GM21447 (cell line): Measurements from ENCODE around the gene ANKS3.
"Not testable (repeated sequence)": the region's sequence is repeated elsewhere in the genome, so short reads cannot be mapped to it uniquely, and the experiment has no call there.

Experiments
- ATAC-seq: cut with Tn5 transposase; IDR thresholded peaks from one replicate; pipeline ENCODE4 v1.9.1; 2021; ENCODE audit not compliant: unreplicated experiment

ANKS3 gene

DNA sequence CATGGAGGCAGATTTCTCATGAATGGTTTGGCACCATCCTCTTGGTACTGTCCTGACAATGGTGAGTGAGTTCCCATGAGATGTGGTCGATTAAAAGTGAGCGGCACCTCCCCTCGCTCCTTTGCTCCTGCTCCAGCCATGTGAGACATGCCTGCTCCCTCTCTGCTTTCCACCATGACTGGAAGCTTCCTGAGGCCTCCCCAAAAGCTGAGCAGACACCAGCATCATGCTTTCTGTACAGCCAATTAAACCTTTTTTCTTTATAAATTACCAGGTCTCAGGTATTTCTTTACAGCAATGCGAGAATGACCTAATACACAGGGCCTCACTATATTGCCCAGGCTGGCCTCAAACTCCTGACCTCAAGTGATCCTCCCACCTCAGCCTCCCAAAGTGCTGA, 20.8 kb upstream of the ANKS3 start:
- ATAC-seq = no peak

DNA sequence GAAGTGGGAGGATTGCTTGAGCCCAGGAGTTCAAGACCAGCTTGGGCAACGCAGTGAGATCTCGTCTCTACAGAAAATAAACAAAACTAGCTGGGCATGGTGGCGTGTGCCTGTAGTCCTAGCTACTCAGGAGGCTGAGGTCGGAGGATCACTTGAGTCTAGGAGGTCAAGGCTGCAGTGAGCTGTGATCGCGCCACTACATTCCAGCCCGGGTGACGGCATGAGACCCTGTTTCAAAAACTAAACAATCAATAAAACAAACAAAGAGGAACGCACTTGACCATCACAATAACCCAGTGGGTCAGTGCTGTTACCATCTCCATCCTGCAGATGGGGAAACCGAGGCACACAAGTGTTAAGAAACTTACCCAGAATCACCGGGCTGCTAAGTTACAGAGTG, 19.2 kb upstream of the ANKS3 start:
- ATAC-seq = no peak

DNA sequence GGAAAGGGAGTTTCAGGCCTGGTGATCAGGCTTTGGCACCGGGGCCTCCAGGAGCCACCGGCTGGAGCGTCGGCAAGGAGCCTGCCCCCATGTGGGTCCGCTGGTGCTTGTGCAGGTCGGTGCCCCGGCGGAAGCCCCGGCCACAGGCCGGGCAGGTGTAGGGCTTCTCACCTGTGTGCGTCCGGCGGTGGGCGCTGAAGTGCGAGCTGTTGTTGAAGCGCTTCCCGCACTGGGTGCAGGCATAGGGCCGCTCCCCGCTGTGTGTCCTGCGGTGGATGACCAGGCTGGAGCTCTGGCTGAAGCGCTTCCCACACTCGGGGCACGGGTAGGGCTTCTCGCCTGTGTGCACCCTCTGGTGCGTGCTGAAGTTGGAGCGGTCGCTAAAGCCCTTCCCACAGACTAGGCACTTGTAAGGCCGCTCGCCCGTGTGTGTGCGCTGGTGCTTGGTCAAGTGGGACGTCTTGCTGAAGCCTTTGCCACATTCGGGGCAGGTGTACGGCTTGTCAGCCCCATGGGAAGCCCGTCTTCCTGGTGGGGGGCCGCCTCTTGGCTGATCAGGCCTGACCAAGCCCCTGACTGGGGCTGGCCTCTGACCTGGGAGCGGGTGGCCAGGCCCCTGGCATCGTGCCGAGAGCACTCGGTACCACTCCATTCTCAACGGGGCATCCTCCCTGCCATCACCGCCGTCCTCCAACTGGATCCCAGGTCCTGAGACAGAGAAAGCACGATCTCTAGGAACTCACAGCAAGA, 18.5 kb upstream of the ANKS3 start:
- ATAC-seq = no peak

DNA sequence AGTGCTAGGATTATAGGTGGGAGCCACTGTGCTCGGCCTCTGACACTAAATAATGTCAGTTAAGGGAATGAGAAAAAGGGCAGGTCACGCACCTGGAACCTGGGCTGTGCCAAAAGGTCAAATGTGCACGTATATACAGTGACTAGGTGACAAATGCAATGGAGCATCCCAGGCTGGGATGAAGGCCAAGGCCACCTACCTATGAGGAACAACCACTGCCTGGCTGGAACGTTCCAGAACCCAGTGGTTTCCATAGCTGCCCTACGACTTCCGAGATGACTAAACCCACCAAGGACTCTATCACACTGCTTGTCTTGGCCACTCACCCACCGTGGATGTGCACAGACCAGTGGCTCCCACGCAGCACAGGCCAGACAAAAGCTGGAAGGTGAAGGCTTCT, 16.8 kb upstream of the ANKS3 start:
- ATAC-seq = no peak

DNA sequence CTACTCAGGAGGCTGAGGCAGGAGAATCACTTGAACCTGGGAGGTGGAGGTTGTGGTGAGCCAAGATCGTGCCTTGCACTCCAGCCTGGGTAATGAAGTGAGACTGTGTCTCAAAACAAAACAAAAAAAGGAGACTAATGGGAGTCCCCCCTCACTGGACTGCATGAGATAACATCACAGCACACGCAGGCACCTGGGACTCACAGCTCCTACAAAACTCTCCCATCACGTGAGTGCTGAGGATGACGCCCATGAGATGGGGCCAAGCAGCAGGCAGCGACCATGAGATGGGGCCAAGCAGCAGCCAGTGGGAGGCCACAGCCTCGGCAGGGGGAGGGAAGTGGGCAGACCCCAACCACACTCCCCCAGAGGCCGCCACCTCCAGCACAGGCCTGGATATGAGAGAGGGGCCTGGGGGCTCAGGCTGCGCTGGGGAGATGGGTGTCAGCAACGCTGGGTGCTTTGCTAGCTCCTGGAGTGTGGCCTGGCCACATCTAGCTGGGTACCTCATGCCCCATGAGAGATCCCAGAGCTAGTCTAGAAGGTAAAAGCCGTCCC, 15.7 kb upstream of the ANKS3 start:
- ATAC-seq = no peak

DNA sequence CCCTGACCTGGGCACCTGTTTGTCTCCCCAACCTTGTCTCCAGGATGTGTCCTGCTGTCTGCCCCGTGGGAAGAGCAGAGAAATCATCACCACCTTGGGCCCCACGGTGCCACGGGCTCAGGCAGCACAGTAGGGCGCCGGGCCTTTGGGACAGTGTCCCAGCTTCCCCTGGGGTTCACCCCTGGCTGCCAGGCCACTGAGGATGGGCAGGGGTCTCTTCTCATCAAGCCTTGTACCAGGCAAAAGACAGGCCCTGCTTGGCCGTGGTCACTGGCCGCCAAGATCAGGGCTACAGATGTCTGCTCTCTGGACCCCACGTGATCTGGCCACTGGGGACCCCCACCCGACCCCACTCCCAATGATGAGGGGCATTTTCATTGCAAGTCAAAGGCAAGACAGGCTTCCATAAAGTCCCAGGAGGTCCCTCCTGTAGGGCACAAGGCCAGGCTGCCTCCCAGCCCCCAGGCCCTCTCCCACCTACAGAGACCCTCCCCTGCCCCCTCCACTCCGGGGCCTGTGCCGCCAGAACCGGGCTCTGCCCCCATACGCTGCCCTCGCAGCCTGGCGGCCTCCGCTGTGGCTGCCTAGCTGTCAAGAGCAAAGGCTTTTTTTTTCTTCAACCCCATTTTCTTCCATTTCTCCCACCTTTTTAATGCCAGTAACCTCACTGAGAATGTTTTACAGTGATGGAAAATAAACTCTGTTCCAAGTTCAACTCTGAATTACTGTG, 14.8 kb upstream of the ANKS3 start:
- ATAC-seq = no peak

DNA sequence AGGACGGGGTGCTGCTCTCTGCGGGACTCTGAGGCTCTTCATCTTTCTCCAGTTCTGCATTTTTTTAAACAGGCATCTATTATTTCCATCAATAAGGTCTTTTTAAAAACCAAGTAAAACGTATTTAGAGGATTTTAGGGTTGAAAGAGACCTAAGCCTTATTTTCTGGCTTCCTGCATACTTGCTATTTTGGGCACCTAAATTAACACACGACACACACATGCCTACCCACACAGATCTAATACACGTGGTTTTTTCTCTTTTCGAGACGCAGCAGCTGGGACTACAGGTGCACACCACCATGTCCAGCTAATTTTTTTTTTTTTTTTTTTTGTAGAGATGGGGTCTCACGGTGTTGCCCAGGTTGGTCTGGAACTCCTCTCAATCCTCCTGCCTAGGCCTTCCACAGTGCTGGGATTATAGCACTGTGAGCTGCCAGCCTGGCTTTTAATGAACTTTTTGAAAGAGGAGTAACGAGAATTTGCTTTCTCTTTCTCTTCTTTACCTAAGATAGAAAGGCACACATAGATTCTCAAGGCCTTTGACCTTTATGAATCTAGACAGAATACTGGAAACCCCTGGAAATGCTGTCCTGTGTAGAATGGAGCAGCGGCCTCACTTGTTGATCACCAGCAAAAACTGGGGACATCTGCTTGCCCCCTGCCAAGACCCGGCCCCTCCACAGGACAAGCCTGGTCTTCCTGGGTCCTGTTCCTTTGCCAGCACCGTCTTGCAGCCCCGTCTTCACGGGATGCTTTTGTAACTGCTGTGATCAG, 14.0 kb upstream of the ANKS3 start:
- no peak for ATAC-seq

DNA sequence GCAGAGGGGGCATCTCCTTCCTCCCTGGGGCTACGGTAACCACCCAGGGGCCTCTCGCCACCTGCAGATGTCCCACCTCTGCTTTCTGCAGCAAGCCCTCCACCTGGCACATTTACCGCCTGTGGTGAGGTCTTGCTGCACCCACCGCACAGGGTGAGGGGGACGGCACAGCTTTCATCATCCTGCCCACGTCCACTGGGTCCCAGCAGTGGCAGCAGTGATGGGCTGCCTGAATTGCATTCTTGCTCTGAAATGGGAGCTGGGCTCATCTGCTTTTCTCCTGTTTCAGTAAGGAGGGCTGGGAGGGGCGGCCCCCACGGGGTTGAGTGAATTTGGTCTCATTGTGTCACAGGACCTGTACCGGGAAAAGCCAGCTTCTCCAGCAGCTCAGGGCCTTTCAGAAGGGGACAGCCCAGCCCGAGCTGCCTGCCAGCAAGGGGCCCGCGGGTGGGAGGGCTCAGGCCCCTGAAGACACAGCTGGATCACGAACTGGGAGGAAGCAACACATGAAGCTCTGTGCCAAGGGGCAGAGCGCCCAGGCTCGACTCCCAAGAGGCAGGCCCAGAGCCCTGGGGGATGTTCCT, 13.0 kb upstream of the ANKS3 start:
- ATAC-seq = no peak

DNA sequence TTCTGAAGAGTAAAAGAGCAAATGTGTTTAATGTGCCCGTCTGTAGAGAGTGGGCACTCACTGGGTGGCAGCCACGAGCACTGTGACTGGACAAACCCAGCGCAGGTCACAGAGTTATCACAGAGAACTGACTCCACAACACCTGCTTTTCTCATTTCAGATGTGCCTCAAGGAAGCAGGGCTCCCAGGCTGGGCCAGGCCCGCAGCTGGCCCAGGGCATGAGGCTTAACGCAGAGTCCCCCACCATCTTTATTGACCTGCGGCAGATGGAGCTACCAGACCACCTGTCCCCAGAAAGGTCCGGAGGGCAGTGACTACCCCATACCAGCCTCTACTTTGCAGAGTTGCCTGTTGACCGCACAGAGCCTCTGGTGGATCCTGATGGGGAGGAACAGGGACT, 12.1 kb upstream of the ANKS3 start:
- no peak for ATAC-seq

DNA sequence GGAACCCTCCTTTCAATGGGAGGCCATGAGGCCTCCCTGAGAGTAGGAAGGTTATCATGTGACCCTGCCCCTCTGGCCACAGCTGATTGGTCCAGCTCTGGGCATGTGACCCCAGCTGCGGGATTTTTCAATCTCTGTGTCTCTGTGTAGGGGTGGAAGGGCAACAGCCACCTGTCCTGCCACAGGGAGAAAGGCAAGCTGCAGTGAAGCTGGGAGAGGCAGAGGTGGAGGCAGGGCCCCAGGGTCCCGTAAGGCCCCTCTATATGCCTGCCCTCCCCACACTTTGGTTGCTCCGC, 11.2 kb upstream of the ANKS3 start:
- ATAC-seq = no peak

DNA sequence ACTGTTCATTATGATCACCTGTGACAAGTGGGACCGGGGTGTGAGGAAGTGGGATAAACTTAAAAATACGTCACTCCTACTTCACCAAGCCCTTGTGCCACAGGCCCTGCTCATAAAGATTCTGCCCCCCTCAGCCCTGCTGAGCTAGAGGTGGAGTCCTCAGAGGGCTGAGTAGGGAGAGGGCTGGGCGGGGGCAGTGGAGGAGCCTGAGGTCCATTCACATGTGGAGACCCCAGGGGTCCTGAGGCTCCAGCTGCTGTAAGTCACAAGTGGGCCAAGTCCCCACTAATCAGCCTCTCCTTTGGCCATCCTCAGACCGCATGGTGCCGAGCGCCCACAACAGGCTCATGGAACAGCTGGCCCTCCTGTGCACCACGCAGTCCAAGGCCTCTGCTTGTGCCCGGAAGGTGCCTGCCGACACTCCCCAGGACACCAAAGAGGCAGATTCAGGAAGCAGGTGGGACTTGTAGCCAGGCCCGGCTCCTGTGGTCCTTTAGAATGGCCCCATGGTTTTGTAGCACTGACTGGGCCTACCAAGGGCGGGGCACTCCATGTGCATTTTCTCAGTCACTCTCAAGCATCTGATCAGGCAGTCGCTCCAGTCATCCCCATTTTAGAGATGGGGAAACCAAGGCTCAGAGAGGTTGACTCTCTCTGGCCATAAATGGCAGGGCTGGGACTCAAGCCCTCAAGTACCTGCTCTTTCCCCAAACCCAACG, 10.6 kb upstream of the ANKS3 start:
- no peak for ATAC-seq

DNA sequence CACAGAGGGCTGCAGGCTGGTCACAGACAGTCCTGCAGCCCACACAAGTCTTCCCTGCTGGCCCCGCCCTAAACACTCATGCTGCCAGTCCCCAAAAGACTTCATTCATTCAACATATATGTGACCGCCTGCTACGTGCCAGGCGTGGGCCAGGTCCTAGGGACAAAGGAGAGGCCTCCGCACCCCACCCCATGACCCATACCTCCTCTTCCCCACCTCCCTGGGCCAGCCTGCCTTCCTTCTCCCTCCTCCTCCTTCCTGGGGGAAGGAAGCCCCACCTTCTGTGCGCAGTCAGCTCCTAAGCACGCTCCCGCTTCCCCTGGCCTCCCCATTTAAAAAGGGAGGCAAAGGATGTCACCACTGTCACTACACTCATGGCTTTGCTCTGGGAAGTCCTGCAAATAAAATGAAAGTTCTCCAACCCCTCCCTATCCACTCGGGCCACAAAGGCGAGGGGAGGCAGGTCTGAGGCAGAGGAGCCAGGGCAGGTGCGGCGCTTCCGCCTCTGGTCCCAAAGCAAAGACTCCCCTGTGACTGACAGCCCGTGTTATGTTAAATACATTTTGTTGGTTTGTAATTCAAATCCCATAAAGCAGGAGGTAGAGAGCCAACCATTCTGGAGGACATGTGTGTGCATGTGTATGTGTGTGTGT, 9.3 kb upstream of the ANKS3 start:
- ATAC-seq = no peak

DNA sequence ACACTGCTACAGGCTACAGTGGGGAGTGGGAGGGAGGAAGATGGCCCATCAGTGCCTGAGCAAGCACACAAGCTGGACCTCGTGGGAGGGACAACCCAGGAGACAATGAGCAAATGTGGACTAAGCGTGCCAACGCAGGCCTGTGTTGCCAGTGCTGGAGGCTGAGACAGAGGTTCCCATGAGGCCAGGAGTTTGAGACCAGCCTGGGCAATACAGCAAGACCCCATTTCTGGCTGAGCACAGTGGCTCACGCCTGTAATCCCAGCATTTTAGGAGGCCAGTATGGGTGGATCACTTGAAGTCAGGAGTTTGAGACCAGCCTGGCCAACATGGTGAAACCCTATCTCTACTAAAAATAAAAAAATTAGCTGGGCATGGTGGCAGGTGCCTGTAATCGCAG, 4.3 kb upstream of the ANKS3 start:
- not testable (repeated sequence) for ATAC-seq

DNA sequence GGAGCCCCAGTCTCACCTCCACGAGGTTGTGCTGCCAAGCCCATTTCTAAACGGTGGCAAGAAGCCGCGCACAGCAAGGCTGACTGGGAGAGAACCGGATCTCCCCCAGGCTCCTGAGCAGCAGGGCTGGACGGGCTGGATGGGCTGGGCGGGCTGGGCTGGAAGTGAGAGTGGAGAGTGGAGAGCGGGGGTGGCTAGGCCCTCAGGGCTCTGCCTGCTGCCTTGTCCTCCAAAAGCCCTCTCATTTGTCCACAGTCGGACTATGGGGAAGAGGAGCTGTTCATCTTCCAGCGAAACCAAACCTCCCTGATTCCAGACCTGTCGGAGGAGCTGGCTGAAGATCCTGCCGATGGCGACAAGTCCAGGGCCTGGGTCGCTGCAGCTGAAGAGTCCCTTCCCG, 3.5 kb upstream of the ANKS3 start:
- ATAC-seq = no peak

DNA sequence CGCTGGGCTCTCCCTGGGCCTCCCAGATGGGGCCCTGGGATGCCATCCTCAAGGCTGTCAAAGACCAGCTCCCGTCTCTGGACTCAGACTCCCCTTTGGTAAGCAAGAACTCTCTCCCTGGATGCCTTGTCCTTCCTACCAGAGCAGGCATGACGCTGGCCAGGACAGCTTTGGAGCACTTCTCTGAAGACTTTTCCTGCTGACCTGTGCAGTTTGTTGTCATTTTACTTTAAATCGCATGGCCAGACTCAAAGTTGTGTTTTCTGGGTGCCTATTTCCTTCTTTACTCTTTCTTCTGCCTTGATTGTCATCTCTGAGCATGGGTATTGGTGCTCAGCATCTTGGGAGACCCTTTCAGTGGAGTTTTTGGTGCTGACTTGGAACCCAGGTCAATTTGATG, 2.5 kb upstream of the ANKS3 start:
- no peak for ATAC-seq

DNA sequence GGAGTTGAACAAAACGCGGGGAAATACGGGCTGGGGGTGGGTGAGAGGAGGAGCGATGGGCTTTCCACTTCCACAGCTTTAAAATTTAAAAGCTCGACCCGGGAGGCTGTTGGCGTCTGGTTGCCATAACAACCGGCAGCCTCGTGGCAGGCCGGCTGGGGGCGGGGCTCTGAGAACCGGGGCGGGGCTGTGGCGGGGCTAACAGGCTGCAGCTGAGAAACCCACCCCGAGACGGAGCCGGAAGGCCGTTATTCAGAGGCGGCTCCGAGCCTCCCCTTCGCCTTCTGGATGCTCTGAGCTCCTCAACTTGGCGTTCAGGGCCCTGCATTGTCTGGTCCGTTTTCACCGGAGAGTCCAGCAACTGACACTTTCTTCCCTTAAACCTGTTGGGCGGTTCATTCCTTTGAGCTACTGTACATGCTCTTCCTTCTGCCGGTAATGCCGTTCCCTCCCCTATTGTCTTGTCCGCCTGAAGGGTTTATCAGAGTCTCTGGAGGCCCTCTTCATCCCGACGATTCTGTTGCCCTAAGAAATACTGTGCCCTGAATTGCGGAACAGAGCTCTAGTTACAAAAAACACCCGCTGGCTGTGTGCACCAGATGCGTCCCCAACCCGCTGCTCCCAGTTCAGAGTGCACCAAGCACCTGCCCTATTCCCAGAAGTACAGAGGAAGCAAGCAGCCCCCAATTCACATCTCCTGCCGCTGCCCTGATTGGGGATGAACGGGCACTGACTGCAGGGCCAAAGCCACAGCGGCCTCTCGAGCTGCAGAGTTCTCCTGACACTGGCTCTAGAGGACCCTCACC, 862 bp upstream of the ANKS3 start:
- peak; percentile 59 for ATAC-seq

DNA sequence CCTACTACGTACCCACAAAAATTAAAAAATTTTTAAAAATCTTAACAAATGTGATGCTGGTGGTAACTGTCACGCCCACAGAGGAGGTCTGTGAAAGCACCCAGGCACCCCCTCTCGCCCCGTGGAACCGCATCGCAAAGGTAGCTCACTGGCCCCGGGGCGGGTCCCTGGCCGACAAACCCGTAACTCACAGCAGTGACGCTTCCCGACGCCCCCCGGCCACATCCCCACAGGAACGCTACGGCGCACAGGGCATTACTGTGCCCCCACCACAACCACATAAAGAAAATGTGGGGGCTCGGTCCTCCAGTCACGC, 366 bp downstream of the ANKS3 start:
- peak; percentile 5 for ATAC-seq

DNA sequence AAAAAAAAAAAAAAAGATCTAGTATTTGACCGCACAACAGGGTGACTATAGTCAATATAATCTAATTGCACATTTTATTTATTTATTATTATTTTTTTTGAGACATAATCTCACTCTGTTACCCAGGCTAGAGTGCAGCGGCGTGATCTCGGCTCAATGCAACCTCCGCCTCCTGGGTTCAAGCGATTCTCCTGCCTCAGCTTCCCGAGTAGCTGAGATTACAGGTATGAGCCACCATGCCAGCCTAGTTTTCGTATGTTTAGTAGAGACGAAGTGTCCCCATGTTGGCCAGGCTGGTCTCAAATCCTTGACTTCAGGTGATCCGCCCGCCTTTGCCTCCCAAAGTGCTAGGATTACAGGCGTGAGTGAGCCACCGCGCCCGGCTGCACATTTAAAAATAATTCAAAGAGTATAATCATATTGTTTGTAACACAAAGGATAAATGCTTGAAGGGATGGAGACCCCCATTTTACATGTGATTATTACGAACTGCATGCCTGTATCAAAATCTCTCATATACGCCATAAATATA, 794 bp downstream of the ANKS3 start:
- no peak for ATAC-seq

DNA sequence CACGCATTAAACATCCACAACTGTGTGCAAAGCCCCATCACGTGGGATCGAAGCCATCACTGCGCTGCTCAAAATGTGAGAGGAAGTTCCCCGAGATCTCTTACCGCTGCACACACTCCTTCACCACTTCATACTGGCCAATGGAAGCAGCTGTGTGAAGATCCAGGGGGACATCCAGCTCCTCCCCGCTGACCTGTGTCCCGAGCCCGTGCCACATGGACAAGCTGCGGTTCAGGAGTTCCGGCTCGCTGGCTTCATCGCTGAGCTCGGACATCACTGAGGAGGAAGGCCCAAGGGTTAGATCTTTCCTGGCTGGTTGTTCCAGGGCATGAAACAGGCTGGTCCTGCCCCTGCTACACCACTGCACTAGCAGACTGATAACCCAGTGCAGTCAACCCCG, 4.2 kb downstream of the ANKS3 start:
- no peak for ATAC-seq
